GM12891 (cell line): ENCODE measurements around the gene CMSS1.
A peak's percentile ranks its signal among the peaks of the same experiment; 100 is the strongest.

Experiments used
- DNase-seq: peaks from one replicate; pipeline ENCODE4 v3.0.0; 2011; ENCODE audit warnings: low spot score; ENCODE audit not compliant: insufficient read length
- FAIRE-seq: peaks from 2 replicates; lab custom pipeline; 2011; peaks lifted over from hg19 to GRCh38; lab: Jason Lieb, UNC
- PAX5 ChIP-seq: IDR thresholded peaks from 2 replicates; pipeline ENCODE4 v1.6.1; 2011; ENCODE audit warnings: low read length, moderate library complexity, mild to moderate bottlenecking; ENCODE audit not compliant: insufficient read depth, severe bottlenecking
- POLR2A ChIP-seq: IDR thresholded peaks from 2 replicates; pipeline ENCODE4 v1.6.1; 2011; ENCODE audit warnings: low read depth, low read length, control low read depth
- POLR2AphosphoS5 ChIP-seq: IDR thresholded peaks from 2 replicates; pipeline ENCODE4 v1.6.1; 2011; ENCODE audit warnings: low read depth, low read length, control low read depth
- POU2F2 ChIP-seq: IDR thresholded peaks from 2 replicates; pipeline ENCODE4 v1.6.1; 2011; ENCODE audit warnings: low read depth, mild to moderate bottlenecking, control low read depth, low read length, moderate library complexity
- SPI1 ChIP-seq: IDR thresholded peaks from 2 replicates; pipeline ENCODE4 v1.6.1; 2011; ENCODE audit warnings: low read depth, low read length, control low read depth
- TAF1 ChIP-seq: IDR thresholded peaks from 2 replicates; pipeline ENCODE4 v1.6.1; 2011; ENCODE audit warnings: low read depth, low read length, control low read depth

The CMSS1 gene

GRCh38 chr3:100111728-100112127 is 294.1 kb downstream of the CMSS1 start:
- FAIRE-seq (no peak), DNase-seq (no peak)
- no peak for TF ChIP-seq TAF1
- no peak for TF ChIP-seq POLR2AphosphoS5
- no peak for TF ChIP-seq PAX5
- no peak for TF ChIP-seq POU2F2
- no peak for TF ChIP-seq POLR2A
- TF ChIP-seq SPI1 = no peak

GRCh38 chr3:100113723-100114412 is 296.2 kb downstream of the CMSS1 start:
- FAIRE-seq (no peak), DNase-seq (no peak)
- no peak for TF ChIP-seq POLR2A
- no peak for TF ChIP-seq PAX5
- no peak for TF ChIP-seq POLR2AphosphoS5
- no peak for TF ChIP-seq TAF1
- no peak for TF ChIP-seq SPI1
- TF ChIP-seq POU2F2 = no peak

- TF ChIP-seq SPI1 (no peak), PAX5 (no peak), POLR2AphosphoS5 (no peak)
- FAIRE-seq (peak; percentile 16), DNase-seq (no peak)
Observed at GRCh38 chr3:100114413-100115030, 296.9 kb downstream of the CMSS1 start, which contains the start of gene FILIP1L. TSS of gene FILIP1L (minus strand) at chr3:100114501.

GRCh38 chr3:100117093-100117492 is 299.4 kb downstream of the CMSS1 start:
- FAIRE-seq (no peak), DNase-seq (no peak)
- TF ChIP-seq PAX5 = no peak
- TF ChIP-seq TAF1 = no peak
- no peak for TF ChIP-seq POLR2AphosphoS5
- TF ChIP-seq POLR2A = no peak
- TF ChIP-seq POU2F2 = no peak
- TF ChIP-seq SPI1 = no peak

- FAIRE-seq (no peak), DNase-seq (no peak)
- TF ChIP-seq SPI1 = no peak
- no peak for TF ChIP-seq PAX5
- TF ChIP-seq POU2F2 = no peak
- no peak for TF ChIP-seq POLR2AphosphoS5
- TF ChIP-seq POLR2A = no peak
- no peak for TF ChIP-seq TAF1
Observed at GRCh38 chr3:100120012-100120411, 302.4 kb downstream of the CMSS1 start.

GRCh38 chr3:100120693-100121092 is 303.0 kb downstream of the CMSS1 start:
- TF ChIP-seq POU2F2 (no peak), POLR2AphosphoS5 (no peak), SPI1 (no peak), TAF1 (no peak), PAX5 (no peak), POLR2A (no peak)
- FAIRE-seq = no peak
- DNase-seq = no peak

GRCh38 chr3:100122321-100122720 is 304.7 kb downstream of the CMSS1 start:
- FAIRE-seq (no peak), DNase-seq (no peak)
- TF ChIP-seq POU2F2 = no peak
- TF ChIP-seq TAF1 = no peak
- no peak for TF ChIP-seq POLR2AphosphoS5
- no peak for TF ChIP-seq PAX5
- no peak for TF ChIP-seq POLR2A
- TF ChIP-seq SPI1 = no peak

GRCh38 chr3:100123112-100123511 is 305.4 kb downstream of the CMSS1 start:
- TF ChIP-seq POLR2AphosphoS5 = no peak
- no peak for TF ChIP-seq TAF1
- TF ChIP-seq POU2F2 = no peak
- no peak for TF ChIP-seq PAX5
- TF ChIP-seq SPI1 = no peak
- TF ChIP-seq POLR2A = no peak
- DNase-seq (no peak), FAIRE-seq (no peak)

- TF ChIP-seq TAF1 (no peak), POLR2AphosphoS5 (no peak), SPI1 (no peak), PAX5 (no peak), POLR2A (no peak), POU2F2 (no peak)
- no peak for DNase-seq
Observed at GRCh38 chr3:100124201-100124761, 306.6 kb downstream of the CMSS1 start.

More at GRCh38 chr3:100124201-100124761, 306.6 kb downstream of the CMSS1 start:
- FAIRE-seq = no peak
